Endothelial cell of umbilical vein (primary cell): ENCODE measurements around the gene MMD.

Source experiments
- CTCF ChIP-seq, 2 donors: IDR thresholded peaks; 1 replicate in 1 of 2; 2 replicates in 1 of 2; pipeline ENCODE4 v1.5.1; 2011; ENCODE audit warnings: low read length in 2 of 2, mild to moderate bottlenecking in 2 of 2, moderate library complexity in 2 of 2, control low read depth in 1 of 2, inconsistent platforms in 1 of 2, low read depth in 1 of 2; ENCODE audit not compliant: insufficient read depth in 1 of 2; ENCODE audit errors: extremely low read depth in 1 of 2
- EZH2 ChIP-seq: IDR thresholded peaks from 2 replicates; pipeline ENCODE4 v1.6.1; 2012; ENCODE audit warnings: borderline replicate concordance, low read depth, mild to moderate bottlenecking, moderate library complexity, low read length, inconsistent platforms; ENCODE audit not compliant: severe bottlenecking

GRCh38 chr17:55454906-55455474 lies 33.4 kb upstream of the MMD start:
- TF ChIP-seq CTCF (IDR thresholded peaks at IDR 0.05; ENCODE audit: extremely low read depth in 1 of 2, insufficient read depth in 1 of 2, low read depth in 1 of 2, low read length in 2 of 2) (no peak), EZH2 (no peak)
